H9 (cell line): ENCODE results near the gene PGF. TPM values are rescaled to one million over a fixed set of nuclear protein-coding genes. Genes with fewer than 3 reads are reported as not detected.

ENCODE experiments used
- DNase-seq: peaks from one replicate; pipeline ENCODE4 v3.0.0-alpha.2; 2017
- H2AFZ ChIP-seq: one replicate; pipeline ENCODE4 v1.6.1; 2013; ENCODE audit warnings: mild to moderate bottlenecking, low read length, control low read depth, moderate library complexity
- H2AK5ac ChIP-seq: 2 replicates; pipeline ENCODE4 v1.6.1; 2013; ENCODE audit warnings: low read length, control low read depth, mixed read lengths; ENCODE audit not compliant: insufficient read length
- H2BK120ac ChIP-seq: one replicate; pipeline ENCODE4 v1.6.1; 2013; ENCODE audit warnings: low read depth, mild to moderate bottlenecking, low read length, control low read depth, inconsistent platforms; ENCODE audit not compliant: poor library complexity, severe bottlenecking
- H2BK12ac ChIP-seq: 2 replicates; pipeline ENCODE4 v1.6.1; 2013; ENCODE audit warnings: low read length, control low read depth, mixed read lengths, low read depth; ENCODE audit not compliant: insufficient read length
- H2BK15ac ChIP-seq: 2 replicates; pipeline ENCODE4 v1.6.1; 2013; ENCODE audit warnings: low read depth, low read length, control low read depth
- H2BK20ac ChIP-seq: one replicate; pipeline ENCODE4 v1.6.1; 2013; ENCODE audit warnings: low read depth, mild to moderate bottlenecking, low read length, control low read depth, inconsistent platforms; ENCODE audit not compliant: poor library complexity, severe bottlenecking
- H2BK5ac ChIP-seq: 2 replicates; pipeline ENCODE4 v1.6.1; 2013; ENCODE audit warnings: low read length, control low read depth, mixed read lengths; ENCODE audit not compliant: insufficient read length
- H3K14ac ChIP-seq: 2 replicates; pipeline ENCODE4 v1.6.1; 2013; ENCODE audit warnings: low read length, control low read depth; ENCODE audit not compliant: insufficient read depth
- H3K18ac ChIP-seq: 2 replicates; pipeline ENCODE4 v1.6.1; 2013; ENCODE audit warnings: low read depth, mild to moderate bottlenecking, mixed read lengths, low read length, control low read depth; ENCODE audit not compliant: insufficient read length
- H3K23ac ChIP-seq: 2 replicates; pipeline ENCODE4 v1.6.1; 2013; ENCODE audit warnings: low read length, control low read depth, mixed read lengths, low read depth; ENCODE audit not compliant: insufficient read length
- H3K23me2 ChIP-seq: 2 replicates; pipeline ENCODE4 v1.6.1; 2013; ENCODE audit warnings: low read depth, mild to moderate bottlenecking, mixed read lengths, low read length, control low read depth; ENCODE audit not compliant: insufficient read length, poor library complexity, severe bottlenecking
- H3K27ac ChIP-seq: 2 replicates; pipeline ENCODE4 v1.5.1; 2013; ENCODE audit warnings: low read length, control low read depth, mixed read lengths, low read depth; ENCODE audit not compliant: insufficient read length
- H3K27me3 ChIP-seq: 2 replicates; pipeline ENCODE4 v1.6.1; 2013; ENCODE audit warnings: low read length, control low read depth, inconsistent platforms; ENCODE audit not compliant: insufficient read depth
- H3K4ac ChIP-seq: 2 replicates; pipeline ENCODE4 v1.6.1; 2013; ENCODE audit warnings: low read depth, mild to moderate bottlenecking, control low read depth, inconsistent platforms, low read length, moderate library complexity
- H3K4me1 ChIP-seq: 2 replicates; pipeline ENCODE4 v1.6.1; 2013; ENCODE audit warnings: low read length, control low read depth, inconsistent platforms; ENCODE audit not compliant: insufficient read depth
- H3K4me2 ChIP-seq: 2 replicates; pipeline ENCODE4 v1.6.1; 2013; ENCODE audit warnings: low read length, control low read depth, mixed read lengths; ENCODE audit not compliant: insufficient read length, insufficient read depth
- H3K56ac ChIP-seq: 2 replicates; pipeline ENCODE4 v1.6.1; 2013; ENCODE audit warnings: low read depth, mild to moderate bottlenecking, mixed read lengths, low read length, control low read depth; ENCODE audit not compliant: insufficient read length
- H3K79me1 ChIP-seq: 2 replicates; pipeline ENCODE4 v1.6.1; 2013; ENCODE audit warnings: low read depth, mild to moderate bottlenecking, moderate library complexity, low read length, control low read depth, inconsistent platforms; ENCODE audit not compliant: insufficient read depth, poor library complexity, severe bottlenecking
- H3K79me2 ChIP-seq: 2 replicates; pipeline ENCODE4 v1.6.1; 2013; ENCODE audit warnings: low read length, control low read depth, inconsistent platforms; ENCODE audit not compliant: insufficient read depth
- H3K9ac ChIP-seq: 2 replicates; pipeline ENCODE4 v1.6.1; 2013; ENCODE audit warnings: low read length, control low read depth, mixed read lengths; ENCODE audit not compliant: insufficient read length; ENCODE audit errors: extremely low read depth
- H3K9me3 ChIP-seq: one replicate; pipeline ENCODE4 v1.6.1; 2013; ENCODE audit warnings: low read depth, low read length, inconsistent platforms; ENCODE audit not compliant: control insufficient read depth
- H3T11ph ChIP-seq: one replicate; pipeline ENCODE4 v1.6.1; 2013; ENCODE audit warnings: mild to moderate bottlenecking, low read length, control low read depth, inconsistent platforms
- H4K20me1 ChIP-seq: one replicate; pipeline ENCODE4 v1.6.1; 2013; ENCODE audit not compliant: control insufficient read depth, insufficient read length, insufficient read depth
- H4K5ac ChIP-seq: 2 replicates; pipeline ENCODE4 v1.6.1; 2013; ENCODE audit warnings: low read depth, mild to moderate bottlenecking, mixed read lengths, low read length, control low read depth; ENCODE audit not compliant: insufficient read length
- H4K8ac ChIP-seq: replicated peaks from 2 replicates; pipeline ENCODE4 v1.6.1; 2013; ENCODE audit warnings: low read length, control low read depth, mixed read lengths, low read depth; ENCODE audit not compliant: insufficient read length
- H4K91ac ChIP-seq: 2 replicates; pipeline ENCODE4 v1.6.1; 2013; ENCODE audit warnings: low read depth, mild to moderate bottlenecking, moderate library complexity, mixed read lengths, low read length, control low read depth; ENCODE audit not compliant: insufficient read length
- H3K27ac Mint-ChIP-seq, 3 experiments: 2 replicates in 2 of 3; 3 replicates in 1 of 3; pipeline ENCODE4 v1.8.0; 2020 to 2021; ENCODE audit warnings: mixed read lengths in 3 of 3, mild to moderate bottlenecking in 1 of 3, moderate library complexity in 1 of 3
- H3K27me3 Mint-ChIP-seq: 2 replicates; pipeline ENCODE4 v1.8.0; 2021; ENCODE audit warnings: low read depth, mild to moderate bottlenecking, moderate library complexity, mixed read lengths
- H3K36me3 Mint-ChIP-seq, 3 experiments: 2 replicates in 2 of 3; 3 replicates in 1 of 3; pipeline ENCODE4 v1.8.0; 2020 to 2021; ENCODE audit warnings: low read depth in 3 of 3, mixed read lengths in 3 of 3; ENCODE audit not compliant: insufficient read depth in 1 of 3
- H3K4me1 Mint-ChIP-seq, 2 experiments: 2 replicates each; pipeline ENCODE4 v1.8.0; 2020; ENCODE audit warnings: mixed read lengths in 2 of 2
- H3K4me3 Mint-ChIP-seq, 2 experiments: 2 replicates in 1 of 2; 3 replicates in 1 of 2; pipeline ENCODE4 v1.8.0; 2020 to 2021; ENCODE audit warnings: mild to moderate bottlenecking in 2 of 2, mixed read lengths in 2 of 2, moderate library complexity in 1 of 2
- H3K9me3 Mint-ChIP-seq, 2 experiments: 2 replicates in 1 of 2; 3 replicates in 1 of 2; pipeline ENCODE4 v1.8.0; 2020; ENCODE audit warnings: mild to moderate bottlenecking in 2 of 2, mixed read lengths in 2 of 2, moderate library complexity in 1 of 2
- CTCF ChIP-seq: fragments of 200-600 bp; sonication (generic); conservative IDR thresholded peaks from 3 replicates; pipeline ENCODE4 v1.8.0; 2021; ENCODE audit warnings: antibody characterized with exemption, mild to moderate bottlenecking
- WGBS: extraction: QIAGEN DNeasy Blood & Tissue Kit; methylation state at CpG from one replicate; pipeline ENCODE4 v1.1.7; 2013; ENCODE audit warnings: missing lambda C conversion rate, low lambda C conversion rate, mixed read lengths; ENCODE audit not compliant: insufficient read length; ENCODE audit errors: extremely low coverage; 5-methylcytosine and 5-hydroxymethylcytosine counted together
- total RNA-seq: library from RNA; stranded (reverse); gene quantifications from 2 replicates; pipeline ENCODE4 v1.2.1, GENCODE V29; 2021

The PGF gene
- total RNA-seq, 1 experiment from 2014 or later = 2.3 TPM

GRCh38 chr14:74980731-74981461, 25.5 kb upstream of the PGF start:
- H3K79me2 ChIP-seq = no peaks in the 10 kb centered on the region
- no peaks in the 10 kb centered on the region for H3K9me3 ChIP-seq
- H3K27ac ChIP-seq = no peak overlapping the region
- no peaks in the 10 kb centered on the region for H3K79me1 ChIP-seq
- no peak overlapping the region for H3K9ac ChIP-seq
- Mint-ChIP-seq H3K27me3 (no peaks in the 10 kb centered on the region; the same call in 1 of the 2 replicates), H3K27ac (peak overlapping the region in 1 of 3 experiments; percentile 48; a peak in 2 of 7 replicates), H3K4me1 (peaks cover 26 to 44% of the 10 kb centered on the region in 2 experiments), H3K4me3 (no peak overlapping the region), H3K36me3 (no peaks in the 10 kb centered on the region; a peak in 1 of 7 replicates), H3K9me3 (no peaks in the 10 kb centered on the region)
- H3K23me2 ChIP-seq = no peaks in the 10 kb centered on the region
- no peak overlapping the region for H3K23ac ChIP-seq
- no peak overlapping the region for H2BK15ac ChIP-seq
- no peak overlapping the region for H3K56ac ChIP-seq
- no peaks in the 10 kb centered on the region for H3K27me3 ChIP-seq
- H3T11ph ChIP-seq = no peak overlapping the region
- H3K4ac ChIP-seq = no peak overlapping the region
- no peak overlapping the region for H2BK20ac ChIP-seq
- no peak overlapping the region for H2AFZ ChIP-seq
- no peak overlapping the region for H3K4me2 ChIP-seq
- H3K14ac ChIP-seq = no peak overlapping the region
- WGBS = no CpG with 5 or more reads among the region's 35 CpGs
- H2BK12ac ChIP-seq = no peak overlapping the region
- peak overlapping the region; percentile 24 for H3K18ac ChIP-seq
- H2BK5ac ChIP-seq = no peak overlapping the region
- no peak overlapping the region for H4K8ac ChIP-seq
- H2AK5ac ChIP-seq = no peak overlapping the region
- no peak for TF ChIP-seq CTCF
- no peaks in the 10 kb centered on the region for H4K20me1 ChIP-seq
- H4K91ac ChIP-seq = no peak overlapping the region
- peak; percentile 59 for DNase-seq
- no peak overlapping the region for H4K5ac ChIP-seq
- no peaks in the 10 kb centered on the region; the same call in 1 of the 2 replicates for H3K4me1 ChIP-seq
- H2BK120ac ChIP-seq = no peak overlapping the region
